Measurements from ENCODE around the gene BTBD16. TPM values are rescaled to one million over a fixed set of nuclear protein-coding genes. Genes with fewer than 3 reads are reported as not detected.

Gene BTBD16
- total RNA-seq: under 1 TPM in 1 of 2 donors, not detected in 1; 0.14 TPM
- long read RNA-seq, donor 1: 0 reads
- long read RNA-seq, donor 2: 0 reads

DNA sequence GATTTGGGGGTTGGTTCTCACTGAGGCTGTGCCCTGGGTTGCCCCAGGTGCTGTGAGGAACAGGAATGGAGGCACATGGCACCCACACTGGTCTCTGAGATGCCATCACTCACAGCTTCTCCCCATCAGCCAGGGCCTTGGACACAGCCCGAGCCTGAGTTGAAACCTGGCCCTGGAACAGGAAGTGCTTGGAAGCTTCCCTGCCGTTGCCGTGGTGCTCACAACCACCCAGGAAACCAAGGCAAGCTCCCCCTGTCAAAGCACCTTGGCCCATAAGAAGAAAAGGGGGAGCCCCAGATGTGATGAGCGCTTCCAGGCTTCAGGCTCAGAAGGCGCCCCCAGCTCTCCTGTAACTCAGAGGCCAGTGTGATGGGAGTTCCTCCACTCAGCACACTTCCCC, at the start of gene BTBD16:
Gene BTBD16 (plus strand): TSS at position 221 of the 400 bp plus-strand sequence. CDS start 3,786 bp downstream, outside the sequence.
- DNase-seq (ENCODE audit: low spot score): no peak
- intact Hi-C loops (cut with DNase I): no loop called here

DNA sequence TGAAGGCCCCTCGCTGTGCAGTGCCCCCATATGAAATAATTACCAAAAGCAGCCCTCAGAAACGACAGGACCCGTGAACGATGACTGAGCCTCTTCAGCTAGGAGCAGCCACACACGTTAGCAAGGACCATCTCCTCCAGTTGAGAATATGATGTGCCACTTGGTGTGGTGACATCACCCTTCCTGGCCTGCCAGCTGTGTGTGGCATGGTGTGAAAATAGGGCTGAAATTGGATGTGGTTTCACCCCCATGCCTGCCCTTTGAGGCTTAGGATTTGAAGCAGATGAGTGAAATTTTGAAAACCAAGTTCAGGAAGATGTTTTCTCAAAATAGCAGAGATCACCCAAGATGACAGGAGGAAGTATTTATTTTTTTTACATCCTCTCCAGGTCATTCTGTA, 49.1 kb upstream of the BTBD16 start:
- DNase-seq (ENCODE audit: low spot score): no peak
- intact Hi-C loops (cut with DNase I): no loop called here

DNA sequence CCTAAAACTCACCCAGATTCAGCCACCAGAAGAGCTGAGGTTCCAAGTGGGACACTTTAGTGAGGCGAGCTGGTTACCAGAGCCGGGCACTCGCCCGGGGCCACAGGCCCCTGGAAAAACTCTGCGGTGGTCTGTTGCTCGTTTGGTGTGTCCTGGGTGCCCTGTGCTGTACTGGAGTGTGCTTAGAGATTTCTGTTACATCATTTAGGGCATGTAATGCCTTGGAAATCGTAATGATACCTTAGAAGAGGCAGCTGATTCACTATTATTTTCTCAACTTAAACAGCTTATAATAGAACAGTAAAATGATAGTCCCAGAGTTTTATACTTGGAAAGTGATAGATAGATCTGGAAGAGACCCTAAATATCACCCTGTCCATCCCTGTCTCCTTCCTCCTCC, 48.5 kb upstream of the BTBD16 start:
- intact Hi-C loops (cut with DNase I): no loop called here
- no peak for DNase-seq (ENCODE audit: low spot score)

DNA sequence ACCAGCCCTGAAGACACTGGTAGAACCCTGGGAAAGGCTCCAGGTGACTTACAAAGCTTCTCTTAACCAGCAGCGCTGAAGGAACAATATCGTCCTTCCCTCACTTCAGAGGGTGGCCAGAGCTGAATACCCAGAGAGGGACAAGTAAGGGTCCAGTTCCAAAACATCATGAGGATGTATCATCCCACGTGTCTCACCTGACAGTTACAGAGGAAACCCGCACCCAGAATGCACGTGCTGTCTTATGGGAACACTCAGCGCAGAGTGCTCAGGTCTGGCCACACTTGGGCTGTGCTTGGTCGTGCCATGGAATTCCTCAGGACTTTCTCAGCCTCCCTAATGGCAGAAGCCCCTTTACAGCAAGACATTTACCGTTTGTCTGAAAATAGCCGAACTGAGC, 46.9 kb upstream of the BTBD16 start:
- DNase-seq (ENCODE audit: low spot score): no peak
- intact Hi-C loops (cut with DNase I): no loop called here

DNA sequence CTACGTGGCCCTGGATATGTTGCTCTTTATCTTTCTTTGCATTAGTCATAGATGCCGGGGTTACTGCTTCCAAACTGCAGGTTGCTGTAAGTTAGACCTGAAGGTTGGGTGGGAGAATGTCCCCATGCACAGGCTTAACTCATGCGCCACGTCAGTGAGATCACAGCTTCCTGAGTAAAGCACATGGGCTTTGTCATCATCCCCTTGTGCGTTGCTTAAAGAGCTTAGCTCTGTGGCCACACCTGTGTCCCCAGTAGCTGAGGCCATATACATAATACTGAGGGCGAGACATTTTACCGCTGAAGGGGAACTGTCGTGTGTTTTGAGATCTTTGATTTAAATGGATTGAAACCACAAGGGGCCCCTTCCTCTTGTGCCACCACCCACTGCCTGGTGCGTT, 45.8 kb upstream of the BTBD16 start:
- intact Hi-C loops (cut with DNase I): no loop called here
- DNase-seq (ENCODE audit: low spot score): no peak

DNA sequence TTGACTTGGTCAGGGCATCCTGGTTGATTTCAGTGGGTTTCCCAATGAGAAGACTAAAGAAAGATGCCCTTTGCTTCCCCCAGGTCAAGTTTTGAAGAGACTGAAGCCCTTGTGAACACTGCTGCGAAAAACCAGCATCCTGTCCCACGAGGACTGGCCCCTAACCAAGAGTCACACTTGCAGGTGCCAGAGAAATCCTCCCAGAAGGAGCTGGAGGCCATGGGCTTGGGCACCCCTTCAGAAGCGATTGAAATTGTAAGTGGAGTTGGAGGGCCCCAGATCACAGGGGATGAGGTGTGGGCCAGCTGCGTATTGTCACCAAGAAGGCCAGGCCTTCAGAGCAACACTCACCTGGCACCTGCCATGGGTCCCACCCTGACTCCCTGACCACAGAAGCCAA, 43.3 kb upstream of the BTBD16 start:
- intact Hi-C loops (cut with DNase I): no loop called here
- no peak for DNase-seq (ENCODE audit: low spot score)

DNA sequence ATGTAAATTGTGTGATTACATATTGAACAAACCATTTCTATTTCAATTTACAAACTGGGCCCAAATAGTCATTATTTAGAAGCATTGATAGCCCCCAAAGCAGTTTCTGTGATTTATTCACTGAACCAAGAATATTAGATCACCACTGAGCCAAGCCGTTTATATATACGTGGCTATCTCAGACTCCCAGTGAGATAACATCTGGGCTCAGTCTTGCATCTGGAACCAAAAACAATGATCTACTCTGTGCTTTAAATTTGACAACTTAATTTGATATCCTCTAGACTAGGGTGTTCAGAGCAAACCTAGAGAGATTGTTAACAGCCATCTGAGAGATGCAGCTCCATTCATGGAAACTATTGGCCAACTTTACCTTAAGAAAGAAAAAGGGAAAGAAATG, 41.4 kb upstream of the BTBD16 start:
- DNase-seq (ENCODE audit: low spot score): no peak
- intact Hi-C loops (cut with DNase I): no loop called here

DNA sequence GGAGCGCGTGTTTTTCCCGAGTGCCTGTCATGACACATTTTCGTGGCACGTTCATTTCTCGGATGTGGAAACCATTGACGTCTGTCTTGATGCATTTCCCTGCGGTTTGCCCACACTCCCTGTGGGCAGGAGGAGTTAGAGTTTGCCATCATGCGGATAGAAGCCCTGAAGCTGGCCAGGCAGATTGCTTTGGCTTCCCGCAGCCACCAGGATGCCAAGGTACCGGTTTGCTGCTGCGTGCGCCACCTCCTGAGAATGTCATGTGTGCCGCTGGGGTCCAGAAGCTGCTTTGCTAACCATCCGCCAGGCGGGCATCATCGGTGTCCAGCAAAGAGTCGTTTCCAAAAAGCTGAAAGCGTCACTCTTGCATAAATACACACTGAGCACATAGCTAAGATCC, 40.9 kb upstream of the BTBD16 start:
- DNase-seq (ENCODE audit: low spot score): peak; percentile 62
- intact Hi-C loops (cut with DNase I): no loop called here

DNA sequence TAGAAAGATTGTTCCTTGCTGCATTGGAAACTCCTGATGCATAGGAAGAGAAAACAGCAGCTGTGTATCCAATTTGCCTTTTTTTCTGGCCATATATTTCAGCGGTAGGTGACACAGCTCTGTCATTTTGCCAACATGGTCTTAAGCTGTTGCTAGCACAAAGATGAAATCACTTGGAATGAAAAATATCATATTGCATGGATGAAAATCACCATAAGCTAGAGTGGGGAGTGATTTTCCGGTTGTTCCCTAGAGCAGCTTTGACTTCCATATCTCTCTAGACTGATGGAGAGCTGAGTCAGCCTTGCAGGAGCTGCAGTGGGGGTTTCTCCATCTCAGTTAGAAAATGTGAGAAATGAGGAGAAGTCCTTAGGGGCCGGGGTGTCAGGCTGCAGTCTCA, 38.3 kb upstream of the BTBD16 start:
- intact Hi-C loops (cut with DNase I): no loop called here
- no peak for DNase-seq (ENCODE audit: low spot score)

DNA sequence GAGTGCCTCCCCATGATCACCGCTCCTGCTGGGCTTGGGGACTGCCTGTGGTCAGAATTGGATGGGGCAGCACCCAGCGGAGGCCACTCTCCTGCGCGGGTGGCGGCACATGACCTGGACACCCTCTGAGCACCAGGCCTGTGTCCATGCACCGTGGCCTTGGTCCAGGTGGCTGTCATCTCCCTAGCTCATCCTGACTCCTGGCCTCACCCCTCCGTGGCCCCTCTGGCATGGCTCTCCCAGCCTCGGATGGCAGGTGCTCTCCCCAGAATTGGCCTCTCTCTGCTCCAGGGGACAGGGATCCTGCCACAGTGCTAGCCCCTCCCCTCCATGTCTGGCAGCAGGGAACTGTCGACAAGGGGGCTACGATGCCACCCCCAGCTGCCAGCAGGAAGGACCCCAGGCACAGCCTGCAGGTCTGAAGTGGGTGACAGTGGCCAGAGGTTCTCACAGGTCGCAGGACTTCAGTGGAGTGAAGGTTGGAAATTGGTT, 37.2 kb upstream of the BTBD16 start:
- no peak for DNase-seq (ENCODE audit: low spot score)
- intact Hi-C loops (cut with DNase I): no loop called here

DNA sequence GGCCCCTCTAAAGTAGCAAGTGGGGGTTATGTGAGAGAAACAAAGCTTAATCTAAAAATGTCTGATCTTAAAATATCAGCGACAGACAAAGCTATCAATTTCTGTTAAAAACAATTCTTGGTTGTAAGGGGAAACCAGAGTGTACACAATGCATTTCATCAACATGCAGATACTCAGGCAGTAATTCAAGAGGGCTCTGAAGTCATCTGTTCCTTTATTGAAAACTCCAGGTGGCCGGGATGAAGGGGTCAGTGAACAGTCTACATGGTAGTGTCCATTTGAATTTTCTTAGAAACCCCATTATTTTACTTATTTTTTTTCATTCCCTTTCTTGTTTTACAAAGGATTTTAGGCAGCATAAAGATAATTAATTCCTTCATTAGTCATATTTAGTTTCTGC, 36.7 kb upstream of the BTBD16 start:
- no peak for DNase-seq (ENCODE audit: low spot score)
- intact Hi-C loops (cut with DNase I): no loop called here

DNA sequence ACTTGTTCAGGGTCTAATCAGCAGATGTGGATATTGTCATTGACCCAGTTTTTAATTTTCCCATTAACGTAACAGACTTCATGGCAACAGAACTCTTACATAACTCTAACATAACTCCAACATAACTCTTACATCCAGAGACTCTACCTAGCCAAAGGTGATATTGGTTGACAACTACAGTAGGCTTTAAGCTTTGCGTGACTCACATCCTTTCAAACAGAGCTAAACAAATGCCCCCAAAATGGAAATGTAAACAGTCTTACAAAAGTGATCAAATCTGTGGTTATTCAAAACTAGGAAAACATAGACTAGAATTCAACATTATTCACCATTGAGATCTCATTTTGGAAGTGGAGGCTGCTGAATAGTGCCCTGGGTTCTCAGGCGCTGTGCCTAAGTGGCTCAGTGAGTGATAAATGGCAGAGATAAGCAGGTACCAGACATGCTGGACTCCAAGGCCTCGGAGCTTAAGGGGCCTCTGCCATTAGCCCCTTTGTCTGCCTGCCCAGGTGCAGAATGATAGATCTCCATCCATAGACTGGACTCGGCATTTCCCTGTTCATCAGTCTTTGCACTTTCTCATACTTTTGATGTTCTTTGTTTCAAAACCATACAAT, 34.3 kb upstream of the BTBD16 start:
- peak; percentile 22 for DNase-seq (ENCODE audit: low spot score)
- intact Hi-C loops (cut with DNase I): no loop called here

DNA sequence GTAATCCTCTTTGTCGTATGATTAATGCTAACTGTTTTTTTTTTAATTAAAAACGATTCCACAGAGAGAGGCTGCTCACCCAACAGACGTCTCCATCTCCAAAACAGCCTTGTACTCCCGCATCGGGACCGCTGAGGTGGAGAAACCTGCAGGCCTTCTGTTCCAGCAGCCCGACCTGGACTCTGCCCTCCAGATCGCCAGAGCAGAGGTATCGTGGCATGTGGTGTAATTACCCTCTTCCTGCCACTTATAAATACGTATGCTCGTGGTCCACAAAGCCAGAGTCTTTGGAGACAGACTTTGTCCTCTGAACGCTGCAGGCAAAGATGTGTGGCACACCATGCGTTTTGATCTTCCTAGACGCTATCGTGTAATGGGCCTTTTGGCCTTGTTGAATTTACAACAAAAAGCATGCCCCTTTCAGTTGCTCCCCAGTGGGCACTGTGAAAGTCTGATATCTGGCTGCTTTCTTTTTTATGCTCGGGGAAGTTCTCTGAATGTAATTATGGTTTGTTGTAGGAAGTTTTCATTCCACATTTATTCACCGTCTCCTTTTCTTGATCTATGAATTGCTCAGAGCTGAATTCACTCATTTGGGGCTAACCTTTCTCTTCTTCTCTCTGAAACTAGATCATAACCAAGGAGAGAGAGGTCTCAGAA, 33.6 kb upstream of the BTBD16 start:
- intact Hi-C loops (cut with DNase I): no loop called here
- peak; percentile 64 for DNase-seq (ENCODE audit: low spot score)

DNA sequence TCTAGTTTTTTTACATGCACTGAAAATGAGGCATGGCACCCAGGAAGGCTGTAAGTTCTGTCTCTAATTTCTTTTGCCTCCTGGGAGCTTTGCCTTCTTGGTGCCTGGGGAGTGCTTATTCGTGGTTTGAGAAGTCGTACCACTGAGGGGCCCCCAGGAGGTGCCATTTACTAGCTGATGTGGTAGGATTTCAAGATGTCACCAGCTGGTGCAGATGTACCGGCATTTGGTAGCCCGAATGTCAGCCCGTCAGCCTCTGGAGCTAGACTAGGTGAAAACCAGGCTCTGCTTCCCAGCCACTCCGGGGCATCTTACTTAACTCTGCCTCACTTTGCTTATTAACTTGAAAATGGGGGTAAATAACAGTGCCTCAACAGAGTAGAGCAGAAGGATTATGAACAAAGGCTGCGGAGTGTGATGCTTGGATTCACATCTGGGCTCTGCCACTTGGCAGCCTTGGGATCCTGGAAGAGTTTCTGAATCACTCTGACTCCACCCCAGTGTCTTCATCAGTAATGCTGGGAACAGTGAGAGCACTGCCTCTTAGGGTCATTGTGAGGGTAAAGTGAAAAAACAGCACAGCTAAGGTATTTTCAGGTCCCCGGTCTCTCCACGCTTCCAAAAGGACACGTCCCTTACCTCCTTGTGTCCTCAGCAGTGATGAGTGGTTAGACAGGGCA, 31.4 kb upstream of the BTBD16 start:
- intact Hi-C loops (cut with DNase I): no loop called here

DNA sequence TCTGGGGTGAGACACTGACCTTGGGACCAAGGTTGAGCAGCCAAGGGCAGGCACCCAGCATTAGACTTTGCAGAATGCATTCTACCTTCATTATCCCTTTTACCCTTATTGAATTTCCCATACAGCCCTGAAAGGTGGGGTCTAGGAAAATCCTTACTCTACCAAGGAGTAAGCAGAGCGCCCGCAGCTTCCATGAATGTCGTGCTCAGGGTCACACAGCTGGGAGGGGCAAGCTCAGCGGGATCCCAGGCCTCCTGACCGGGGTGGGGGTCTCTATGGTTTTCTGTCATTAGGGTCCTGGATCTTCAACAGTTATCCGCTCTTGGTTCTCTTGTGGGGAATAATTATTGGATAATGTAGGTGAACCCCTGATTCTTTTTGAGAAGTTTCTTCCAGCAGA, 30.7 kb upstream of the BTBD16 start:
- intact Hi-C loops (cut with DNase I): no loop called here
- peak; percentile 58 for DNase-seq (ENCODE audit: low spot score)

More for the DNA sequence above, 31.4 kb upstream of the BTBD16 start:
- DNase-seq (ENCODE audit: low spot score): peak; percentile 81

DNA sequence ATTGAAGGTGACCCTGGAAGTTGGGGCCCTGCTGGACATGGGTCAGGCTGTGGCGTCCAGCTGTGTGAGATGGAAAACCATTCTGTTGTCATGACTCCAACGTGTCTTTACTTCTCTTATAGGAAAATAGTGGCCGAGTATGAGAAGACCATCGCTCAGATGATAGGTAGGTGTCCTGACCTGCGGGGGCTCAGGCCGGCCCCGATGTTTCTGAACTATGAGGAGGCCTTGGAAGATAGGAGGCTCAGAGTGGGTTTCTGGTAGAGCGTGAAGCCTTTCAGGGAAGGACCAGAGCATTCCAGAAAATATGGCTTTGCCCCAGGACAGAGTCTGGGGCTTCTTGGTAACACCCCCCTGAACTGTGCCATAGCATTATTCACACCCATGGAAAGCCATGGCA, 29.3 kb upstream of the BTBD16 start:
- peak; percentile 73 for DNase-seq (ENCODE audit: low spot score)
- intact Hi-C loops (cut with DNase I): no loop called here

DNA sequence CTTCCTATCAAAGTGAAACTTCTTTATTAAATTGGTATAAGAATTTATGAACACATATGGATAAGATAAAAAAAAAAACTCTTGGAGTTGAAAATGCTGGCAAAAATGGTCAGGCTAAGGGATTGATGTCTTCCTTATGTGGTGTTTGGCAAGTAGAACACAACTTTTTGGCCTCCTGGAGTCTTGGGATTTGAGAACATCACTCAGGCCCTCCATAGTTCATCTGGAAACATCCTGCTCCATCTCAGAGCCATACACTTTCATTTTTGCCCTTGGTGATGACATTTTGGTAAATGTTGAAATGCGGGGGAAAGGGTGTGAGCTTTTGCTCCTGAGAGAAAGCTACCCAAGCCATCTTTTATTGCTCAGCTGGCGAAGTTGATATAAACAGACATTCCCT, 27.5 kb upstream of the BTBD16 start:
- DNase-seq (ENCODE audit: low spot score): no peak
- intact Hi-C loops (cut with DNase I): no loop called here

DNA sequence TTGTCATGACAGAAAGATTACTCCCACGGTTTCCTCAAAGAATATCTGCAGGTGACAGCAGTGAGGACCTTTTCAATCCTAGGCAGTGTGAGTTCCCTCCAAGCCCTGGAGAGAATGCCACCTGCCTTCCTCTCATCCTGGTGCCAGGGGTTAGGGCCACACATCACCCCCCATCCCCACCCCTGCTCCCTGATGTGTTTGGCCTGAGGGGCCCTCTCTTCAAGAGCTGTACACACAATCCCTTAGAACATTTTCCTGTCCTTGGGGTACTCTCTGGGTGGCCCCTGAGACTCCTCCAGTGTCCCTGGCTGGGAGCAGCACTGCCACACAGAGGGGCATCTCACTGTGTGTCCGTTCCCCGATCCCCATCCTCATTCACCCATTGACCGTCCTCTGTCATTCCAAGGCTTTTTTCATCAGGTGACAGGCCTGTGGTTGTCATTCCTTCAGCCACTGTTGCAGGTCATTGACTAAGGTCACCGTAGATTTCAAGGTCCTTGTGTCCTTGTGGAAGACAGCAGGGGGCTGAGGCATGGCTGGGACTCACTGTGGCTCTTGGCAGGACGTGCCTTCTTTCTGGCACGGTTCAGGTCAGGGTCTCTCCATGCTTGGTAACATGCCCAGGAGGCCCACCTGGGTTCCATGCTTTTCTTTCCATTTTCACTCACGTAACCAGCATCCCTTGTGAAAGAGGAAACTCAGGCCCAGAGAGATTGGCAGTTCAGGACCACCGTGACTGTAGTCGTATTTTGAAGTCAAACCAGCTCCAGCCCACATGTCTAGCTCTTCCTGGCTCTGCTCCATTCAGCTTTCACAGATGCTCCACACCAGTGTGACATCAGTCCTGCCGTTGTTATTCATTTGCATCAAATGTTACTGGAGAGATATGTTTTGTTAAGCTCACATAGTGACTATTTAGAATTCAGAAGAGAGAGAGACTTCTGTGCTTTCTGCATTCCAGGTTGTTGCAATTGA, 26.8 kb upstream of the BTBD16 start:
- intact Hi-C loops (cut with DNase I): no loop called here
- DNase-seq (ENCODE audit: low spot score): peak; percentile 53

DNA sequence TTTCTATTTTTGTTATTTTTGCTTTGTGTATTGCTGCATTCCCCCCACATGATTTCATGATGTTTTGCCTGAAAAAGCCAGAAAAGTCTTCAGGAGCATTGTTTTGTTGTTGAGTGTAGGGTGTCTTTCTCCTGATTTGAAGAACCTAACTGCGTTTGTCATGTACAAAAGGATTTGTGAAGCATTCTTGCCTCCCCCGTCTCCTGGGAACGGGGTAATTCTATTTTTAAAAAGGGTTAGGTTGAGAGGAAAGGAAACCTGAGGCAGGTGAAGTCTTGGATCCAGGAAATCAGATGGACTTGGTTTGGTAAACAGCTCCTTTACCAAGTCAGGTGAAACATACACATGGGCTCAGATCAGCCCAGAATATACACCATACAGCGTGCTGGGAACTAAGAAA, 26.0 kb upstream of the BTBD16 start:
- DNase-seq (ENCODE audit: low spot score): no peak
- intact Hi-C loops (cut with DNase I): no loop called here

Measured in posterior vena cava (tissue), 2 donors.